Esophagus (tissue), 2 donors: ENCODE results near the gene ANKRD10. TPM values are rescaled to one million over a fixed set of nuclear protein-coding genes. Genes with fewer than 3 reads are reported as not detected.
A peak's percentile ranks its signal among the peaks of the same experiment; 100 is the strongest.

Experiments
- H3K27ac ChIP-seq, 2 donors: one replicate each; pipeline ENCODE4 v1.5.1; 2013; ENCODE audit warnings: low read depth in 2 of 2, mild to moderate bottlenecking in 2 of 2, inconsistent platforms in 1 of 2, low read length in 1 of 2, moderate library complexity in 1 of 2
- H3K27me3 ChIP-seq, 2 donors: one replicate each; pipeline ENCODE4 v1.6.1; 2013; ENCODE audit warnings: low read length in 2 of 2, control low read depth in 1 of 2, mild to moderate bottlenecking in 1 of 2; ENCODE audit not compliant: insufficient read depth in 2 of 2, control insufficient read depth in 1 of 2
- H3K36me3 ChIP-seq, 2 donors: one replicate each; pipeline ENCODE4 v1.6.1; 2013; ENCODE audit warnings: low read length in 1 of 2; ENCODE audit not compliant: control insufficient read depth in 2 of 2, insufficient read depth in 2 of 2
- H3K4me1 ChIP-seq, 2 donors: one replicate each; pipeline ENCODE4 v1.6.1; 2013; ENCODE audit warnings: low read length in 1 of 2; ENCODE audit not compliant: control insufficient read depth in 2 of 2, insufficient read depth in 2 of 2
- H3K4me3 ChIP-seq, 2 donors: one replicate each; pipeline ENCODE4 v1.5.1; 2013; ENCODE audit warnings: low read length in 2 of 2, mild to moderate bottlenecking in 2 of 2, low read depth in 1 of 2, moderate library complexity in 1 of 2
- H3K9me3 ChIP-seq, 2 donors: one replicate each; pipeline ENCODE4 v1.6.1; 2013; ENCODE audit warnings: mild to moderate bottlenecking in 2 of 2, low read depth in 1 of 2, low read length in 1 of 2, moderate library complexity in 1 of 2; ENCODE audit not compliant: control insufficient read depth in 2 of 2, insufficient read depth in 1 of 2
- WGBS, 2 donors: extraction: QIAGEN DNeasy Blood & Tissue Kit; methylation state at CpG; one replicate each; pipeline ENCODE4 v1.1.7; 2013; 5-methylcytosine and 5-hydroxymethylcytosine counted together
- polyA plus RNA-seq, 2 donors: library from polyadenylated mRNA; stranded (reverse); fragments of 200-250 nt; gene quantifications; one replicate each; pipeline ENCODE4 v1.2.3, GENCODE V29; 2013
- donor health status: healthy with polysubstance abuse.
- donor health status: Bipolar disorder and iron deficiency.

The ANKRD10 gene
- polyA plus RNA-seq, 2 donors, result 19.7 to 34.4 TPM

DNA sequence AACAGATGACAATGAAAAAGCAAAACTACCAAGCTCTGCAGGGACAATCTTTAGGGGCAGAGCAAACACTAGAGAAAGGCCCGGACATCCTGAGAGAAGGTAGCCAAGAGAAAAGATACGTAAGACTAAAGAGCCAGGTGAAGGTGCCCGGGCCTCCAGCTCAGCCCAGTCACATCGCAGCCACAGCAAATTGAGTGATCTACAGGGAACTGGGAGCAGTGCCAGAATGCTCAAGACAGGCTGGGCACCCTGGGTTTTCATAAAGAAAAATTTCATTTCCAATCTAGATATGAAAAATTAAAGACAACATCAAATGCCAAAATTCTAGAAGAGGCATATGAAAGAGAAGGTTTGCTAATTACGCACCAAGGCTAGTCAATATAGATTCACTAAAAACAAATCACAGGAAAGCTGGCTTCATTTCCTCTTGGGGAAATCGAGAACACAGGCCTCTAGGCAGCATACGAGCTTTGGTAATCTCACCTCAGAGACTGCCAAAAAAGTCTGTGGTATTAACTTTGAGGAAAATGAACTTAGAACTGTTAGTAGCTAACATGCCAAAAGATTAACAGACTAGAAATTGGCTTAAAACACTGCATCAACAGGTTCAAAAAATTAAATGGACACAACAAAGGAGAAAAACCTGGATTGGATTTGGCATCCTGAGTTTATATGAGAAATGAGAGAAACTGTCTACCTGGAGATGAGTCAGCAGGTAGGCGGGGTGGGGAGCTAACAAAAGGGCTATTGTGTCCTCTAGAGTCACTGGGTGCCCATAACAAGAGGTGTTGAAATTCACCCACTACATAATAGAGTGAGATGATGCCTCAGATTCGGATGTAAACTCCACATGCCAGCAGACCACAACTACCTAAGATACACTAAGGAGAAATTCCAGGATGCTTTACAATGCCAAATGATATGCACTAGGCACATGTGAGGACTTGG, 6.6 kb downstream of the ANKRD10 start:
- WGBS, 2 donors, result 31 to 35% methylated on average over 9 of the region's 9 CpGs
- no peaks in the 10 kb centered on the region for H3K9me3 ChIP-seq
- H3K27me3 ChIP-seq, result no peaks in the 10 kb centered on the region
- H3K36me3 ChIP-seq, result peaks cover 2 to 4% of the 10 kb centered on the region in 2 donors
- H3K4me3 ChIP-seq, result no peak overlapping the region
- peaks cover 3 to 4% of the 10 kb centered on the region in 2 donors for H3K4me1 ChIP-seq
- peak overlapping the region; percentile 27 to 65 for H3K27ac ChIP-seq

DNA sequence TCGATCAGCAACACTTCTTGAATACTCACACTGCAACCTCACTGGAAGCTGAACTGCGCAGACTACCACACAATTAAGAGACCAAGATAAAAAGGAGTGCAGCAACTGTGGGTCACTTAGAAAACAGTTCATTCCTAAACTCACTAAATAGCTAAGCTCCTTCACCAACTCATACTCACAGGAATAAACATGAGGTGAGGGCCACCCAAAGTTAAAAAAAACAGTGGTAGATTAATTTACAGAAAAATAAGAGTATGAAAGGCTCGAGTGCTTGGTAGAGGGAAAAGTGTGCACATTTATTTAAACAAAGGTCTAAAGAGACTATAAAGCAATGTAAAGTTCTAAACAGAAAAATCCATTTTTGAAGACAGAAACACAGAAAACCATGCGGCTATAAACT, 7.6 kb downstream of the ANKRD10 start:
- H3K4me3 ChIP-seq, result no peak overlapping the region
- peaks cover 0 to 2% of the 10 kb centered on the region in 2 donors for H3K4me1 ChIP-seq
- H3K27me3 ChIP-seq, result no peaks in the 10 kb centered on the region
- H3K27ac ChIP-seq, result no peak overlapping the region
- peaks cover 2 to 4% of the 10 kb centered on the region in 2 donors for H3K36me3 ChIP-seq
- H3K9me3 ChIP-seq, result no peaks in the 10 kb centered on the region
- WGBS, 2 donors, result 80 to 87% methylated on average over 3 of the region's 4 CpGs

DNA sequence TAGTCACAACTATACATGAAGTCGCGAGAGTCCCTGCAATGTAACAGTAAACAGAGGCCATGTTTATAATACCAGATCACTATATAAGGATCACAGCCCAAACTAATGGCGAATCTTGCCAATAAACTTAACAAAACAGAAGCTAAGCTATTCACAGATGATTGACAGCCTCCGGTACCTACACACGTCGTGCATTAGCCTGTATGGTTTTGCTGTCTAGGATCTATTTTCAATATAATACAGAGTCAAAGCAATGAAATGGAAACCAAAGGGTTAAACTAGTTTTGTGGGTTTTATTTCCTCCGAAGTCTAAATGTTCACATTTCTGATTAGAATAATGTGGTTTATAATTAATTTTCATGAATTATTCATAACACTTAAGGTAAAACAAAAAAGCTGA, 10.1 kb downstream of the ANKRD10 start:
- H3K27ac ChIP-seq, result no peak overlapping the region
- H3K4me3 ChIP-seq, result no peak overlapping the region
- peaks cover 0 to 4% of the 10 kb centered on the region in 2 donors for H3K36me3 ChIP-seq
- H3K4me1 ChIP-seq, result peaks cover 0 to 2% of the 10 kb centered on the region in 2 donors
- H3K9me3 ChIP-seq, result no peaks in the 10 kb centered on the region
- no peaks in the 10 kb centered on the region for H3K27me3 ChIP-seq
- 76% methylated on average over 7 of the region's 7 CpGs for WGBS, 2 donors

DNA sequence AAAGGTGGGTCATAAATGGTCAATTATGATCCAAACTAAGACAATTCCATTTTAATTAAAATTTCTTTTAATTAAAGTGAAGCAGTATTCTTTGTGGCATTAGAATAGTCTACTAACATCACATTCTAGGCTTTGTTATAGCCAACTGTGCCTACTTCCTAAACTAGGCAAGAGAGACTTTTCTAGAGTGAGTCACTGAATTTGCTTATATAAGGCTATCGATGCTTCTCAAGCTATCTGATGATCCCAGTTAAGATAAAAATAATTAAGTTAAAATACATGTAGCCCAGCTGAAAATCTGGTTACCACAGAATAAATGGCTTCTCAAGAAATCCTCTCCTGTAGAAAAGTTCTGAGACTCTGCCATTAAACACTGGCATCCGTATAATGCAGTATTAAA, 12.5 kb downstream of the ANKRD10 start:
- Histone ChIP-seq H3K36me3 (peaks cover 0 to 4% of the 10 kb centered on the region in 2 donors), H3K4me3 (no peak overlapping the region), H3K9me3 (no peaks in the 10 kb centered on the region), H3K27ac (no peak overlapping the region), H3K4me1 (no peaks in the 10 kb centered on the region), H3K27me3 (no peaks in the 10 kb centered on the region)
- WGBS, 2 donors, result 86 to 89% methylated on average over 2 of the region's 2 CpGs

DNA sequence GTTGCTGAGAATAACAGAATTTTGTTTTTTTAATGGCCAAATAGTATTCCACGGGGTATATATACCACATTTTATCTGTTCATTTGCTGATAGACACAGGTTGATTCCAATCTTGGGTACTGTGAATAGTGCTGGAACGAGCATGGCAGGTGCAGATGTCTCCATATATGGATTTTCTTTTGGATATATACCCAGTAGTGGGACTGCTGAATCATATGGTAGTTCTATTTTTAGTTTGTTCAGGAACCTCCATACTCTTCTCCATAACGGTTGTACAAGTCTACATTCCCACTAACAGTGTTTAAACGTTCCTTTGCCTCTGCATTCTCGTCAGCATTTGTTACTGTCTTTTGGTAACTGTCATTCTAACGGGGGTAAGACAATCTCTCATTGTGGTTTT, 17.3 kb downstream of the ANKRD10 start:
- no peak overlapping the region for H3K4me3 ChIP-seq
- H3K36me3 ChIP-seq, result peaks cover 0 to 2% of the 10 kb centered on the region in 2 donors
- no peaks in the 10 kb centered on the region for H3K9me3 ChIP-seq
- no peaks in the 10 kb centered on the region for H3K4me1 ChIP-seq
- no peak overlapping the region for H3K27ac ChIP-seq
- 83 to 85% methylated on average over 6 of the region's 6 CpGs for WGBS, 2 donors
- no peaks in the 10 kb centered on the region for H3K27me3 ChIP-seq

DNA sequence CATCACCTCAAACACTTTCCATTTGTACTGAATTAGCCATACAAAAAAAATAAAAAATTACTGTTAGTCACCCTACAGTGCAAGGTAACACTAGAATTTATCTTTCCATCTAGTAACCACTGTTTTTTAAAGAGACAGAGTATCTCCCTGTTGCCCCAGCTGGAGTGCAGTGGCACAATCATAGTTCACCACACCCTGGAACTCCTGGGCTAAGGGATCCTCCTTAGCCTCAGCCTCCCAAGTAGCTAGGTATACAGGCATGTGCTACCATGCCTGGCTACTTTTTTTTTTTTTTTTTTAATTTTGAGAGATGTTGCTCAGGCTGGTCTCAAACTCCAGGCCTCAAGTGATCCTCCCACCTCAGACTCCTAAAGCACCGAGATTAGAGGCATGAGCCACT, 17.9 kb downstream of the ANKRD10 start:
- no peaks in the 10 kb centered on the region for H3K27me3 ChIP-seq
- H3K4me1 ChIP-seq, result no peaks in the 10 kb centered on the region
- H3K27ac ChIP-seq, result no peak overlapping the region
- H3K9me3 ChIP-seq, result no peaks in the 10 kb centered on the region
- H3K4me3 ChIP-seq, result no peak overlapping the region
- peaks cover 0 to 2% of the 10 kb centered on the region in 2 donors for H3K36me3 ChIP-seq
- WGBS, 2 donors, result 93% methylated on average over 1 of the region's 1 CpG

DNA sequence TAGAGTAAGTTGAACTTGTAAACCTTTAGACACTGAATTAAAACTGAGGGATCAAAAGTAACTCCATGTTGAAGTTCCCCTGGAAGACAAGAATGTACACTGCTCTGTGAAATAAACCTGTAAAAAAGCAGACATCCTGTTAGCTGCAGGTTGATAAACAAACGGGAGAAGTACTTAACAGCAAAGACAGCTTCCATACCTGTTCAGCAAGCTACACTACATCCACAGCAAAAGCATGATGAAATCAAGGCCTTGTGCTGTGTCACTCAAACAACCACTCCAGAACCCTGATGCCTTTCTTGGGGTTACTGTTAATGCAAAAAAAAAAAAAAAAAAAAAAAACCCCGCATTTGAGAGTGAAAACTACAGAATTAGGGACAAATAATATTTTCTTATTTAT, 20.8 kb downstream of the ANKRD10 start:
- Histone ChIP-seq H3K27ac (no peak overlapping the region), H3K36me3 (peaks cover 0 to 2% of the 10 kb centered on the region in 2 donors), H3K4me1 (no peaks in the 10 kb centered on the region), H3K4me3 (no peak overlapping the region), H3K9me3 (no peaks in the 10 kb centered on the region), H3K27me3 (no peaks in the 10 kb centered on the region)
- 78 to 84% methylated on average over 2 of the region's 2 CpGs for WGBS, 2 donors

DNA sequence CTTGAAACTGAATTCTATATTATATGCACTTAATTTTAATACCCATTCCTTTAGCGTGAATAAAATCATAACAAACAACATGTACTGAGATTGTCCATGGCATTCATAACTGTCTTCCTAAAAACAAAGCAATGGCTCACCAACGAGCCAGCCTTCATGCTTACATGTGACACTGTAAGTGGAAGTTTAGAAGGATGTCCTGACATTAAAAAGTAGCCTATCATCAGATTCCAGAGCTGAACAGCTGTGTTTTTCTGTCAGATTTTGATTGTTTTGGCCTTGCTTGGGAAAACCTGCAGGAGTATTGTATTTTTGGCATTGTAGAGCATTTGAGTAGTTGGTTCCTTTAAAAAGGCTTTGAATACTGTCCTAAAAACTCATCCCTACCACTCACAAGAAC, 21.3 kb downstream of the ANKRD10 start:
- Histone ChIP-seq H3K36me3 (peaks cover 0 to 2% of the 10 kb centered on the region in 2 donors), H3K27ac (no peak overlapping the region), H3K4me3 (no peak overlapping the region), H3K4me1 (no peaks in the 10 kb centered on the region), H3K27me3 (no peaks in the 10 kb centered on the region), H3K9me3 (no peaks in the 10 kb centered on the region)
- 72 to 75% methylated on average over 2 of the region's 2 CpGs for WGBS, 2 donors

DNA sequence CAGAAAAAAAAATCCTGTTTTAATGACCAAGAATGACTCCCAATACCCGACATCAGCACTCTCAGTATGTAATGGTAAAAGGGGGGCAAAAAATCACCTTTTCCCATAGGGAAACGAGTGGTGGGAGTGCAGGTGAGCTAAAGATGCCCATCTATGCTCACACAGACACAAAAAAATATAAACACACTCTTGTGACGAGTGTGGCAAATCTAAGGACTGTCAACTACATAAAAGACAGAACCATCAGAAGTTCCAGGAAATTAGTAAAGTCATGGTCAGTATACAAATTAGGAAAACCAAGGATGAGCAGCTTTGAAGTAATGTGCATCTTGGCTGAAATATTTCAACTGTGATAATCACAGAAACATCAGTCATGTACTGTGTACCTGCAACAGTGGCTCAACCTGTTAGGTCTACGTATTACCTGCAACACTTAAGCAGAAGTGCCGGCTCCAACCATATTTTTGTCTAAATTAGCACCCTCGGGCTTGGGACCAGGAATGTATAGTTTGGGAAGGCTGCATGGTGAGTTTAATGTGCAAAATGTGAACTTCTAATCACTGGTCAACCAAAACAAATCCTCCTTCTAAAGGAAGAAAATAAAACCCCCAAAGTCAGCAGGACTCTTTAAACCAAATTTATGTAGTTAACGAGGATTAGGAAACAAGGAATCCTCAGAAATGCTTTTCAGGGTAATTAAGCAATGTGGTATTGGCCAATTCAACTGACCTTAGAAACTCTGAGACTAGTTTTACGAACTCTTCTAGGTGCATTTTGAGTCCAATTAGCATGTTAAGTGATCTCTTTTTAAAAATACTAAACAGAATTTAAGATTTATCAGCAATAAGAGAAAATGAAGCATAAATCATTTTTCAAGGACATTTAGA, 24.3 kb downstream of the ANKRD10 start:
- no peaks in the 10 kb centered on the region for H3K4me1 ChIP-seq
- H3K9me3 ChIP-seq, result no peaks in the 10 kb centered on the region
- no peak overlapping the region for H3K4me3 ChIP-seq
- H3K36me3 ChIP-seq, result peaks cover 0 to 2% of the 10 kb centered on the region in 2 donors
- no peak overlapping the region for H3K27ac ChIP-seq
- WGBS, 2 donors, result 79 to 88% methylated on average over 8 of the region's 8 CpGs
- no peaks in the 10 kb centered on the region for H3K27me3 ChIP-seq
